Epithelial cell of esophagus (primary cell): Measurements from ENCODE around the gene PPP1R14B.
A peak's percentile ranks its signal among the peaks of the same experiment; 100 is the strongest.

ENCODE experiments used
- DNase-seq: peaks from one replicate; pipeline ENCODE4 v3.0.0; 2010; ENCODE audit warnings: low read depth
- H3K4me3 ChIP-seq: 2 replicates; pipeline ENCODE4 v1.5.1; 2011; ENCODE audit warnings: mild to moderate bottlenecking, low read length, control low read depth
- CTCF ChIP-seq: IDR thresholded peaks from 2 replicates; pipeline ENCODE4 v1.5.1; 2011; ENCODE audit warnings: low read depth, mild to moderate bottlenecking, low read length, control low read depth, inconsistent platforms; ENCODE audit not compliant: insufficient read depth; ENCODE audit errors: missing control alignments

The PPP1R14B gene

GRCh38 chr11:64278576-64279190 is 31.9 kb upstream of the PPP1R14B start:
- DNase-seq = no peak
- TF ChIP-seq CTCF = no peak
- H3K4me3 ChIP-seq = no peak overlapping the region

- no peak overlapping the region for H3K4me3 ChIP-seq
- TF ChIP-seq CTCF = no peak
- DNase-seq = peak; percentile 96
These were observed 30.1 kb upstream of the PPP1R14B start for GRCh38 chr11:64276653-64277431.

- no peak overlapping the region for H3K4me3 ChIP-seq
- no peak for DNase-seq
- no peak for TF ChIP-seq CTCF
These were observed 29.1 kb upstream of the PPP1R14B start for GRCh38 chr11:64275841-64276240.

DNA sequence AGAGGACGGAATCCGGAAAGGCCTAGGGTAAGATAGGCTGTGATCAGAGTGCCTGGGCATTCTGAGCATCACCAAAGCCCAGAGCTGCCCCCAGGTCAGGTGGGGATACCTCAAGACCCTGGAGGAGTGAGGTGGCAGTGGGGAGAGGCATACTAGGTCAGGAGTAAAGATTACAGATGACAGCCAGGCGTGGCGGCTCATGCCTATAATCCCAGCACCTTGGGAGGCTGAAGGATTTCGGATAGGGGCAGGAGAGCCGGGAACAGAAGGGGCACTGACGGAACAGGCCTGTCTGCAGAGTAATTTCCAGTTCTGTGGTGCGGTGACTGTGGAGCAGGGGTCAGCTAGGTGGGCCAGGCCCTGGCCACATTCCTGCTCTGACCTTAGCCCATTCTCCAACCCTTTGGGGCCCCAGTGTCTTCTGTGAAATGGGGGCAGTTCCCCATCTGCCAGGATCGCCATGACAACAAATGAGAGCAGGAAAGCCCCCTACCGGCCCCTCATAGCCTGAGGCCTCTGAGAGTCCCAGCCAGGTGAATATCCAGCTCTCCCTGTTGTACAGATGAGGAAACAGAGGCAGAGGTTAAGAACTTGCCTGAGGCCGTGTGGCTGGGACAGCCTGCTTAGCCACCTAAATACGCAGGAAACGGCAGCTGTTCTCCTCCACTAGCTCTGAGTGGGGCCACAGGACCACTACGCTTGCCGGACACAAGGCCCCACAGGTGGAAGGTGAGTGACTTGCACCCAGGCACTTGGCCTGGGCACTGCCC is 28.5 kb upstream of the PPP1R14B start:
- no peak for TF ChIP-seq CTCF
- no peak overlapping the region for H3K4me3 ChIP-seq
- DNase-seq = no peak

DNA sequence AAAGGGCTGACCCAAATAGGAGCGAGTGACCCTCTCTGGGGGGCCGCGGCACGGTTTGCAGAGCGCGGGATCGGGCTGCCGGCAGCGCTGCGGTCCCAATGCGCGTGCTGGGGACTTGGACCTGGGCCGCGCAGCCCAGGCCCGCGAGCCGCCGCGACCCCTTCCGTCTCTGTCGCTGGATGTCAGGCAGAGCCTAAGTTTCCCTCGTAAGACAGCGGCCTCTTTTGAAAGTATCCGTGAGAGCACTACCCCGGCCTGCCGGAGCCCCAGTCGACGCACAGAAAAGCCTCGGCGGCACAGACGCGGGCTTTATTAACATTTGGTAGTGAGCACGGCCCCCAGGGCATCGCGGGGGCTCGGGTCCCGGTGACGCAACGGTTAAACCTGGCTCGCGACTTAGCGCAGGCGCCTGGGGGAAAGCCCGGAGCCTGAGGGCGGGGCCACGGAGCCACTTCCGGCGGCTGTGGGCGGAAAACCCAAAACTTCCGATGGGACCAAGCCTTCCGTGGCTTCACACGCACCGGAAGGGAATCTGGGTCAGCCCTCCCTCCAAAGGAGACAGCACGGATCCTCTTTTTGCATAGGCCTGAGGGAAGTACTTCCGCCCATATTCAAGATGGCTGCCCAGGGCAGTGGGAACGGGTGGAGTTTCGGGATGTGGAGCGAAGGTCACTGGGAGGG is 22.9 kb upstream of the PPP1R14B start:
- TF ChIP-seq CTCF = peak; percentile 2
- DNase-seq = peak; percentile 100
- peak overlapping the region; percentile 59 for H3K4me3 ChIP-seq

GRCh38 chr11:64268893-64269539 is 22.3 kb upstream of the PPP1R14B start:
- no peak for TF ChIP-seq CTCF
- peak; percentile 35 for DNase-seq
- H3K4me3 ChIP-seq = peak overlapping the region; percentile 59
